HepG2 (cell line): ENCODE results near the gene G0S2. TPM values are rescaled to one million over a fixed set of nuclear protein-coding genes. Genes with fewer than 3 reads are reported as not detected.

Experiments used
- ATAC-seq: fragments of 200-7000 bp; cut with Tn5 transposase; 3 replicates; pipeline ENCODE4 v1.9.1; 2020; ENCODE audit warnings: mild to moderate bottlenecking, moderate library complexity
- BruUV-seq: library from RNA; stranded (reverse); fragments of 400-500 nt; replicated peaks from 2 replicates; lab custom pipeline; 2021; lab: Mats Ljungman, UMichigan
- CTCF ChIA-PET: fragments of 300-600 bp; formaldehyde crosslinking; extraction: SDS; loops from one replicate; lab custom pipeline; 2021; ENCODE audit warnings: low total read pairs, inconsistent platforms, low intra/inter-chr PET ratio; lab: Yijun Ruan, JAX
- POLR2A ChIA-PET: fragments of 350-600 bp; sonication (Branson Sonifier 250); formaldehyde crosslinking; loops from one replicate; lab custom pipeline; 2020; ENCODE audit warnings: antibody characterized with exemption, inconsistent platforms; lab: Yijun Ruan, JAX
- DNase-seq: peaks from one replicate; pipeline ENCODE4 v3.0.0-alpha.2; 2015; ENCODE audit warnings: low spot score
- FAIRE-seq: peaks from 3 replicates; lab custom pipeline; 2011; peaks lifted over from hg19 to GRCh38; lab: Jason Lieb, UNC
- H2AFZ ChIP-seq: one replicate; pipeline ENCODE4 v1.6.1; 2011; ENCODE audit warnings: low read length, inconsistent platforms
- H3K27ac ChIP-seq: fragments of 300-600 bp; 3 replicates; pipeline ENCODE4 v1.8.0; 2011; ENCODE audit warnings: mixed run types, mild to moderate bottlenecking, mixed read lengths, low read length, inconsistent platforms; ENCODE audit not compliant: insufficient read depth; ENCODE audit errors: extremely low read length
- H3K27me3 ChIP-seq, 2 experiments: fragments of 200-600 bp in 1 of 2; 2 replicates in 1 of 2; 3 replicates in 1 of 2; pipeline versions ENCODE4 v1.6.0 to v1.8.0; 2011; ENCODE audit warnings: low read length in 2 of 2, mild to moderate bottlenecking in 2 of 2, moderate library complexity in 2 of 2, inconsistent platforms in 1 of 2; ENCODE audit not compliant: insufficient read depth in 2 of 2, control insufficient read depth in 1 of 2
- H3K36me3 ChIP-seq, 2 experiments: fragments of 200-600 bp in 1 of 2; replicated peaks in 1 of 2; 2 replicates in 1 of 2; 3 replicates in 1 of 2; pipeline versions ENCODE4 v1.5.1 to v1.8.0; 2011; ENCODE audit warnings: low read length in 2 of 2, inconsistent platforms in 1 of 2; ENCODE audit not compliant: insufficient read depth in 2 of 2, control insufficient read depth in 1 of 2
- H3K4me1 ChIP-seq: 2 replicates; pipeline ENCODE4 v1.5.1; 2012; ENCODE audit warnings: low read length, inconsistent platforms; ENCODE audit not compliant: insufficient read depth
- H3K4me2 ChIP-seq: 2 replicates; pipeline ENCODE4 v1.6.0; 2011; ENCODE audit warnings: low read depth, low read length, inconsistent platforms
- H3K4me3 ChIP-seq, 3 experiments: fragments of 200-600 bp in 1 of 3; sonication (generic), shearing (Covaris generic) in 1 of 3; replicated peaks in 1 of 3; 2 replicates each; pipeline ENCODE4 v1.5.1; 2011 to 2016; ENCODE audit warnings: low read length in 3 of 3, inconsistent platforms in 2 of 3, low read depth in 2 of 3, mild to moderate bottlenecking in 2 of 3, control low read depth in 1 of 3, mixed read lengths in 1 of 3; ENCODE audit not compliant: insufficient read depth in 1 of 3
- H3K79me2 ChIP-seq: one replicate; pipeline ENCODE4 v1.6.1; 2011; ENCODE audit warnings: low read length, inconsistent platforms; ENCODE audit not compliant: insufficient read depth
- H3K9ac ChIP-seq: 2 replicates; pipeline ENCODE4 v1.6.0; 2011; ENCODE audit warnings: mild to moderate bottlenecking, low read depth, low read length, inconsistent platforms; ENCODE audit not compliant: insufficient read depth
- H3K9me3 ChIP-seq: 2 replicates; pipeline ENCODE4 v1.5.1; 2012; ENCODE audit warnings: mild to moderate bottlenecking, low read length
- H4K20me1 ChIP-seq: 2 replicates; pipeline ENCODE4 v1.6.0; 2011; ENCODE audit warnings: inconsistent platforms, mild to moderate bottlenecking, low read length, moderate library complexity; ENCODE audit not compliant: insufficient read depth
- DZIP1 ChIP-seq: sonication (generic); formaldehyde crosslinking; IDR thresholded peaks from 2 replicates; pipeline ENCODE4 v1.5.0; 2020; ENCODE audit warnings: mild to moderate bottlenecking, missing genetic modification reagents
- YY1 ChIP-seq: IDR thresholded peaks from 2 replicates; pipeline ENCODE4 v1.6.1; 2011; ENCODE audit warnings: low read length, low read depth, moderate library complexity, mild to moderate bottlenecking; ENCODE audit not compliant: insufficient read depth, insufficient replicate concordance
- ZBTB25 ChIP-seq: IDR thresholded peaks from 2 replicates; pipeline ENCODE4 v1.6.1; 2018; ENCODE audit warnings: missing genetic modification reagents
- WGBS: methylation state at CpG from one replicate; pipeline ENCODE4 v1.1.6; 2017; ENCODE audit warnings: low lambda C conversion rate; 5-methylcytosine and 5-hydroxymethylcytosine counted together
- in situ Hi-C: cut with HindIII; loops from 2 replicates; pipeline ENCODE4 v1.10.0; 2017; ENCODE audit warnings: low pct_unique_long_range_greater_than_20kb; ENCODE audit not compliant: extremely low pct_ligation_motif_present
- intact Hi-C: fragments of 100-400 bp; cut with micrococcal nuclease; formaldehyde crosslinking; loops from one replicate; pipeline ENCODE4 v1.10.0; 2022; ENCODE audit not compliant: unreplicated experiment
- polyA plus RNA-seq, 8 experiments: library from polyadenylated mRNA; depleted of rRNA in 3 of 8; stranded (reverse) in 7 of 8; unstranded in 1 of 8; fragments of >200 nt; fragmentation: Illumina TruSeq in 4 of 8; extraction: Trizol in 4 of 8; gene quantifications; 2 replicates each; pipeline versions ENCODE4 v1.2.1 to v1.2.3, GENCODE V29; 2011 to 2016; ENCODE audit warnings: low read depth in 4 of 8, missing spikeins in 1 of 8, mixed read lengths in 1 of 8; ENCODE audit not compliant: insufficient read depth in 1 of 8
- total RNA-seq, 5 experiments: library from RNA; depleted of rRNA; stranded (reverse); fragments of >200 nt; fragmentation: Illumina TruSeq; extraction: Trizol; gene quantifications; 2 replicates each; pipeline ENCODE4 v1.2.3, GENCODE V29; 2016; ENCODE audit warnings: low read depth in 1 of 5

G0S2 gene
- total and polyA plus RNA-seq, 2 of the 13 experiments (the other 11 are each of a cell fraction or from before 2014, with no cell fraction given) = not detected

GRCh38 chr1:209705033-209705598, 29.9 kb downstream of the G0S2 start:
- Histone ChIP-seq H3K36me3 (no peaks in the 10 kb centered on the region), H3K9me3 (no peaks in the 10 kb centered on the region), H3K4me2 (no peak overlapping the region), H3K9ac (no peak overlapping the region), H3K27me3 (no peaks in the 10 kb centered on the region; a peak in 1 of 5 replicates), H3K4me1 (no peaks in the 10 kb centered on the region), H3K27ac (no peak overlapping the region), H4K20me1 (no peaks in the 10 kb centered on the region), H3K79me2 (no peaks in the 10 kb centered on the region), H3K4me3 (no peak overlapping the region), H2AFZ (no peak overlapping the region)
- DNase-seq = no peak
- ATAC-seq = no peak
- BruUV-seq = no TSS peak
- ChIA-PET POLR2A (no interaction called here), CTCF (no interaction called here)
- intact Hi-C loops (no loop called here), in situ Hi-C loops (loop anchor here (25.0 kb wide), 1 partner anchor 593 kb away; no protein-coding TSS in a partner anchor)
- 5% methylated on average over 2 of the region's 2 CpGs for WGBS
- no peak for FAIRE-seq
- no peak for TF ChIP-seq YY1
- no peak for TF ChIP-seq DZIP1 (CRISPR knock-in tag)
- TF ChIP-seq ZBTB25 (CRISPR knock-in tag) = no peak
